GM18951 (cell line): ENCODE results near the gene ATG14.
"Not testable (repeated sequence)": the region's sequence is repeated elsewhere in the genome, so short reads cannot be mapped to it uniquely, and the experiment has no call there.

ENCODE experiments used
- POLR2A ChIP-seq: IDR thresholded peaks from 4 replicates; pipeline ENCODE4 v1.6.1; 2011; ENCODE audit warnings: mild to moderate bottlenecking; ENCODE audit not compliant: insufficient read length, insufficient read depth; ENCODE audit errors: extremely low read depth
- in situ Hi-C: fragments of 300-500 bp; cut with MboI; formaldehyde crosslinking; loops from one replicate; pipeline ENCODE4 v1.12.0; 2022; ENCODE audit warnings: low sequenced_read_pairs, mixed read lengths, inconsistent platforms; ENCODE audit not compliant: unreplicated experiment

ATG14 gene

GRCh38 chr14:55411426-55412389, at the start of gene ATG14:
Gene ATG14 (minus strand): TSS chr14:55411830. CDS start chr14:55411822, 8 bp downstream.
- in situ Hi-C loops, result no loop called here

DNA sequence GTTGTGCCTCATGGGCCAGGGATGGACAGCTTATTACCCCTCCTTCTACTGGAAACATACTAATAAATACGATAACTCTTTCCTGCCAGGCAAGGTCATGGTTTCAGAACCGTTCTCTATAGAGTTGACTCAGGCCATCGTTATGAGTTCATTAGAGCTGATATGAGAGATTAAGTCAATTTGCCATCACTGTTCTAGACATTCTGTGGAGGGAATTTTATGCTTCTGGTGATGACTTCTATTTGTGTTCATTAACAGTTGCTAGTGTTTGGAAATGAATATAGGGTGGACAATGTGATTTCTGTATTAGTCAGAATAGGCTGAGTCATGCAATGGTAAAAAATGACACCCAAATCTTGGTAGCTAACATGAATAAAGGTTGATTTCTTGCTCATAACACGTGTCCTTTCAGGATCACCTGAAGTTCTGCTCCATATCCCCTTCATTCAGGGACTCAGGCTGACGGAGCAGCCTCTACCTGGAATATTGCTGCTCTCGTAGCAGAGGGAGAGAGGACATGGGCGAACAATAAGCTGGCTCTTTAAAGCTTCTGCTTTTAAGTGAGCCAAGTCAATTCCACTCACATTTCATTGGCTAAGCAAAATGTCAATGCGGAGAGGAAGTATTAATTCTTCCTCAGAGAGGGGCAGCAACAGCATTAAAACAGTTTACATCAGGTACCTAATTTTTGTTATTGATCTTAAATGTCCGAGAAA, 47.3 kb upstream of the ATG14 start:
- in situ Hi-C loops, result no loop called here
- TF ChIP-seq POLR2A, result no peak

More at GRCh38 chr14:55411426-55412389, at the start of gene ATG14:
- peak; percentile 75 for TF ChIP-seq POLR2A

DNA sequence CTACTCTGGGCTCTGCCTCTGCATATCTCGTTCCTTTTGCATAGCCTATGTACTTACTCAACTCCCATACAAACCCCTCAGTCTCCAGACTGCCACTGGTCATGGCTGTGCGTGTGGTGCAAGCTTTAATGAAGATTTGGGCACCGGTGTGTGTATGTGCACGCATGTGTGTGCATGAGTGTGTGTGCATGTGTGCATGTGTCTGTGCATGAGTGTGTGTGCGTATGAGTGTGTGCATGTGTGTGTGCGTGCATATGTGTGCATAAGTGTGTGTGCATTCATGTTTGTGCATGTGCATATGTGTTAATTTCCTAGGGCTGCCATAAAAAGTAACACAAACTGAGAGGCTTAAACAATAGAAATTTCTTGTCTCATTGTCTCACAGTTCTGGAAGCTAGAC, 45.9 kb upstream of the ATG14 start:
- in situ Hi-C loops, result no loop called here
- TF ChIP-seq POLR2A, result no peak

DNA sequence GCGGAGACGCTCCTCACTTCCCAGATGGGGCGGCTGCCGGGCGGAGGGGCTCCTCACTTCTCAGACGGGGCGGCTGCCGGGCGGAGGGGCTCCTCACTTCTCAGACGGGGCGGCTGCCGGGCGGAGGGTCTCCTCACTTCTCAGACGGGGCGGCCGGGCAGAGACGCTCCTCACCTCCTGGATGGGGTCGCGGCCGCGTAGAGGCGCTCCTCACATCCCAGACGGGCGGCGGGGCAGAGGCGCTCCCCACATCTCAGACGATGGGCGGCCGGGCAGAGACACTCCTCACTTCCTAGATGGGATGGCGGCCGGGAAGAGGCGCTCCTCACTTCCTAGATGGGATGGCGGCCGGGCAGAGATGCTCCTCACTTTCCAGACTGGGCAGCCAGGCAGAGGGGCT, 44.8 kb upstream of the ATG14 start:
- in situ Hi-C loops, result not testable (repeated sequence)

DNA sequence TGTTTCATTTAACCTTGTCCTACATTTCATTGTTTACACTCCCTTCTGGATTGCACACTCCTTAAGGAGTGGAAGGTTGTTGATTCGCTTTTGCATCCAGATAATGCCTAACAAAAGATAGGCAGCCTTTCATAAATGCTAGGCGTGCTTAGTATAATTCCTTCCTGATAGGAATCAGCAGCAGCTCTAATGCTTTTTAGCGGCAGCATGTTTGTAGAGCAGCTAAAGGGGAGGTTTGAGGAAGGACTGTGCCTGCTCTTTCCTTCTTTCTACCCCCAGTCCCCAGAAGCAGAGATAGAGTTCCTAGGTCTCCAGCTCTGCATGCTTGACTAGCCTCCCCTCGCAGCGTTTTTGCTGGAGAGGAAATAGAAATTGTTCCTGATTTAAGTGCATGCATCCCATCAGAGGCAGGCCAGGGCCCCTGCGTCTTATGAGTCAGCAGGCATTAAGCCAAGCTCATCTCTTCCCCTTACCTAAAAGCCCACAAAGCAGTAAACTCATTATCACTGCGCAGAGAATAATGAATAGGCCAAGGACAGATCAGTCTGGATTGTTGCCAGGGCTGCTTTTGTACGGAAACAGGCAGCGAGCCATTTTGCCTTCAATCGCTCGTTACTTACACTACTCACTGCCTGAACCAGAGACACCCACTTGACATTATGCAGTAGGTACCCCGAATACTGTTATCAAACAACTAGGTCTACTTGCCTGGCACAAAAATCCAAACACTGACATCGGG, 42.8 kb upstream of the ATG14 start:
- no peak for TF ChIP-seq POLR2A
- in situ Hi-C loops, result no loop called here

GRCh38 chr14:55451950-55452349, 40.3 kb upstream of the ATG14 start:
- no peak for TF ChIP-seq POLR2A
- in situ Hi-C loops, result no loop called here

DNA sequence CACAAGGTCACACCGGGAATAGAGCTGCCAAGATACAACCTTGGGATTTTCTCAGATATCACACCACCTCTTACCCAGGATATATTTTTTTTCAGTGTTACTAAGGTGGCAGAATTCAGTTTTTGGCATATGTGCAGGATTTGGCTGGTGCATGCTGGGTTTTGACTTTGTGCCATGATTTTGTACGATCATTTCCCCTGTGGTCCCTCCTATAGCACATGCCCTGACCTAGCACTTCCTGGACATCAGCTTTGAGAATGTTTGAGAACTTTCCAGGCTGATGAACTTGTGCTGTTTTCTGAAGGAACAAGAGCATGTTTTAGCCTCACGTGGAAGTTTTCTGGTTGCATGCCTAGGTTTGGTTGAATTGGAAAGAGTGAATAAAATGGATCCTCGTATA, 39.8 kb upstream of the ATG14 start:
- no peak for TF ChIP-seq POLR2A
- in situ Hi-C loops, result no loop called here

- no peak for TF ChIP-seq POLR2A
- in situ Hi-C loops, result no loop called here
These were observed 39.4 kb upstream of the ATG14 start for GRCh38 chr14:55450987-55451386.

- no peak for TF ChIP-seq POLR2A
- in situ Hi-C loops, result no loop called here
These were observed 38.9 kb upstream of the ATG14 start for GRCh38 chr14:55450539-55450938.

GRCh38 chr14:55450124-55450523, 38.5 kb upstream of the ATG14 start:
- in situ Hi-C loops, result no loop called here

DNA sequence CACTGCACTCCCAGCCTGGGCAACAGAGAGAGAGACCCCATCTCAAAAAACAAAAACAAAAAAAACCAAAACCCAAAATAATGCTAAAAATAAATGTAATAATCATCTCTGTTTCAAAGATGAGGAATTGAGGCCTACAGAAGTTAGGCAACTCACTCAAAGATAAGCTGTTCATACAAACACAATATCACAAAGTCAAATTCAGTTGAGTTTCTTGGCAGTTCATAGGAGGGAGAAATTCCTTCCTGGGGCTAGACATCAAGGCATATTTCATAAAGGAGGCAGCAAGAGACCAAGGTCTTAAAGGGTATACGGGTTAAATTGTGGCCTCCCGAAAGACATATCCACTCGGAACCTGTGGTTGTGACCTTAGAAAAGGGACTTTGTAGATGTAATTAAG, 37.5 kb upstream of the ATG14 start:
- in situ Hi-C loops, result loop anchor here (25.0 kb wide), 1 partner anchor 1013 kb away; no protein-coding TSS in a partner anchor
- no peak for TF ChIP-seq POLR2A

More at GRCh38 chr14:55450124-55450523, 38.5 kb upstream of the ATG14 start:
- no peak for TF ChIP-seq POLR2A

- in situ Hi-C loops, result loop anchor here (25.0 kb wide), 1 partner anchor 1014 kb away; no protein-coding TSS in a partner anchor
- no peak for TF ChIP-seq POLR2A
These were observed 36.5 kb upstream of the ATG14 start for GRCh38 chr14:55448141-55448614.

- in situ Hi-C loops, result loop anchor here (25.0 kb wide), 1 partner anchor 1015 kb away; no protein-coding TSS in a partner anchor
- no peak for TF ChIP-seq POLR2A
These were observed 35.2 kb upstream of the ATG14 start for GRCh38 chr14:55446833-55447232.

DNA sequence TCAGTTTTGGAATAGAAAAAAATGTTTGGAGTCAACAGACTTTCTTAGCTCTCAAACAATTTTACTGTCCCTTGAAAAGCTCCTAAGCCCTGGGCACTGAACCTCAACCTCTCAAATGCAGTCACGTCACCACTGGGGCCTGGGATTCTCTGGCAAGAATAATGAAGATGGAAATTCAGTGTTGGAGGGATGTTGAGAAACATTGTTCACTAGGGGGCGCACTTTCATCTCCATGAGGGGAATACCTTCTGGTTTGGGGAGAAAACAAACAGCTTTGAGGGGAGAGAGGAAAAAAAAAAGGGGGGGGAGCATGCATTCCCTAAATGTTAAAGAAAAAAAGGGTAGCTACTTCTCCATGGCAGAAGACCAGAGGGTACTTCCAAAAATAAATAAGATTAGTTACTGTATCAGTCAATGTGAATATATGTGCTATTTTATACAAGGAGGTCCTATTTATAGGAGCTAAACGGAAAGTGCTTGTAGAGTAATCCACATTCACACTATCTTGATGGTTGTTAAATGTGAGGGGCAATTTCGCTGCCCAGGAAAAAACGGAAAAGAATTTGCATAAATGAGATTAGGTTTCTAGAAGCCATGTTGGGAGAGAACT, 34.6 kb upstream of the ATG14 start:
- in situ Hi-C loops, result loop anchor here (25.0 kb wide), 1 partner anchor 1016 kb away; no protein-coding TSS in a partner anchor
- no peak for TF ChIP-seq POLR2A
